Fibroblast of skin of left quadriceps (primary cell): Measurements from ENCODE around the gene TTLL5.

Experiments
- DNase-seq, 2 experiments: peaks; one replicate each; pipeline ENCODE4 v3.0.0-alpha.2; 2013; ENCODE audit warnings: low read depth in 2 of 2

The TTLL5 gene

DNA sequence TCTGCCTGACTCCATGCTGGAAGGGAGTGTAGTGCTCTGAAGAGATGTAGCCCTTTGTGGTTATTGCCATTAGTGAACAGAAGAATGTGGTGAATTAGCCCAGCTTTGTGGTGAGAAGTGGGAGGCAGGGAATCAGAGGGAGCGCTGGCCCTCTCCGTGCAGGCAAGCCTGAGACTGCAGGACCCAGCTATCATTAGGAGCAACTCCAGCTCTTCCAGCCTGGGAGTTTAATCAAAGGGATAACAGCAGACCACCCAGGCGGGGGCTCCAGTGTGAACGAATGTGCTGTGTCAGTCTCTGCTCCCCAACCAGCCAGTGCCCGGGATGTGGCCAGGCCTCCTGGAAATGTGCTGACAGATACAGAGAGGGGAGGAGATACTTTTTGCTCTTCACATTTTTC, 142.7 kb downstream of the TTLL5 start:
- DNase-seq, result no peak

DNA sequence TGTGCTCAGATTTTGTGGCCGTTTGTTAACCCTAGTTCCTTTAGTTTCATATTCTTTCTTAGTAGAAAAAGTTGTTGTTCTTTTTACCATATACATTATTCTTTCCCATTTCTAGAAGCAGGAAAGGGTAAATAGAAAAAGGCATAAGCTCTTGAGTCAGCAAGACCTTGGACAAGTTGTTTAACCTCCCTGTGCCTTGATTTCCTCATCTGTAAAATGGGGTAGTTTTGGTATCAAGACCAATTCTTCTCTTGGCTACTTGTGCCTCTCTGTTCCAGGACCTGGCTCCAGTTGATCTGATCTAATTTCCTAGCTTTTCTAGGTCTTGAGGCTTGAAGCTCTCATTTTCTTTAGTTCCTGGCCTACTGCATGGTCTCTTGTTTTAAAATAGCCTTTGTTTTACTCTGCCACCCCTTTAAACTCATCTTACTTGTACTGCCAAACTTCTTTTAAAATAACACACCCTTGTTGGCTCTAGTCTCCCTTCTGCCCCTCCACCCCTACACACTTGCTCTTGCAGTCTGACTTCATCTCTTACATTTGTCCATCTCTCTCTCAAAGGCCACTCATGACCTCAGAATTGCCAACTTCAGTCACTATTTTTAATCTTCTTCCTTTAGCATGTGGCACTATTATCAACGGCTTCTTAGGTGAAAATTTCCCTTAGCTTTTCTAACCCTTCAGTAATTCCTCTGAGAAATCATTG, 143.7 kb downstream of the TTLL5 start:
- no peak for DNase-seq

DNA sequence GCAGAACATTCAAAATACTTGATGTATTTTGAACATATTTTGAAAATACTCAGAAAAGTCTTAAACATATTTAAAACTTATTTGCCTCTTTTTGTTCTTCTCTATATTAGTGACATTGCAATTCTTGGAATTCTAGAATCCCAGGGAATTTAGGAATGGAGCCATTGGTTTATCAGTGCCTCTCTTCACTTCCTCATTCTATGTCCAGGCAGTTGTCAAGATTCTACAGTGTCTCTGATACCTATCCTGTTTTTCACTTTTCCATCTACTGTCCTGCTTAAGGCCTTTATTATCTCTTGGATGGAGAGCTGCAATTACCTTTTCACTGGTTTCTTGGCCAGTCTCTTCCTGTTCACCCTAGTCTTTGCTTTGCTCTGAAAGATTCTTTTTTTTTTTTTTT, 144.6 kb downstream of the TTLL5 start:
- DNase-seq, result no peak

DNA sequence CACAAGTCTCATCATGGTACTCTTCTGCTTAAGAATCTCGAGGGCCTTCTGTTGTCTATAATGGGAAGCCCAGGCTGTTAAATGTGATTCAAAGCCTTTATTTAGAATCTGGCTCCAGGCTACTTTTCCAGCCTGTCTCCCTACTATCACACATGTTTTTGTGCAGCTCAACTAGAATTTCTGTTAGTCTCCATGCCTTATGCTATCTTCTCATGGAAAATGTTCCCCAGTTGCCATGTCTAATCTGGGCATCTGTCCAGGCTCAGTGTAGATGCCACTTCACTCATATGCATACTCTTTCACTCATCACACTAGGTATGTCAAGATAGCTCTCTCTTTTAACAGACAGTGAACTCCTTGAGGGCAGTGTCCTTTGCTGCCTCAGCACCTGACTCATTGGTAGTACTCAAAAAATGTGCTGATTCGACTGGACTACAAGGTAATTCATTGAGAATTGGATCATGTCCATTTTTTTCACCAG, 145.3 kb downstream of the TTLL5 start:
- no peak for DNase-seq

DNA sequence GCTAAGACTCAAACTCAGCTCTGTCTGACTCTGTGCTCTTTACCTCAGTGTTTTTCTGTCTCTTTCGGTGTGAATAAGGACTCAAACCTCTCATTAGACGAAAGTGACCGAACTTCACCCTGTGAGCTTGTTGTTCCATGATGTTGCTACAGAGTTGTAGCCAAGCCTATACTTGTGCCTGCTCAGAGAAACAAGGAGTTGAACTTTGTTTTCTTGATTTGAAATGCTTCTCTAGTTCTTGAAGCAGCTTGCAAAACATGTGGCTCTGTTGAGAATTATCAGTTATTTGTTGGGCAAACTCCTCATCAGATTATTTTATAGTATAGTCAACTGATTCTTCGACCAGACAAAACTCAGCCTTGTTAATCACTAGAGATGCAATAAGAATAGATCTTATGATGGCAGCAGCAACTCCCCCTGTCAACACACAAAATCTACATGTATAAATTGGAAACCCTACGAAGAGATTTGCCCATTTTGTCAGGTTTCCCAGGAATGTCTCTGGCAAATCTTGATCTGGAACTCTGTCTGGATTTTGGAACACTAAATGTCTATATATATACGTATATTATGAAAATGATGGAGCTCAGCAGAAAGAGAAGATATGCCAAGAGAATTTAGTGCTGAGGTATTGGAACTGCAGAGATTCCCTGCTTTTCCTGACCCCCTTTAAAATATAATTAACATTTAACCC, 146.8 kb downstream of the TTLL5 start:
- DNase-seq, result no peak

DNA sequence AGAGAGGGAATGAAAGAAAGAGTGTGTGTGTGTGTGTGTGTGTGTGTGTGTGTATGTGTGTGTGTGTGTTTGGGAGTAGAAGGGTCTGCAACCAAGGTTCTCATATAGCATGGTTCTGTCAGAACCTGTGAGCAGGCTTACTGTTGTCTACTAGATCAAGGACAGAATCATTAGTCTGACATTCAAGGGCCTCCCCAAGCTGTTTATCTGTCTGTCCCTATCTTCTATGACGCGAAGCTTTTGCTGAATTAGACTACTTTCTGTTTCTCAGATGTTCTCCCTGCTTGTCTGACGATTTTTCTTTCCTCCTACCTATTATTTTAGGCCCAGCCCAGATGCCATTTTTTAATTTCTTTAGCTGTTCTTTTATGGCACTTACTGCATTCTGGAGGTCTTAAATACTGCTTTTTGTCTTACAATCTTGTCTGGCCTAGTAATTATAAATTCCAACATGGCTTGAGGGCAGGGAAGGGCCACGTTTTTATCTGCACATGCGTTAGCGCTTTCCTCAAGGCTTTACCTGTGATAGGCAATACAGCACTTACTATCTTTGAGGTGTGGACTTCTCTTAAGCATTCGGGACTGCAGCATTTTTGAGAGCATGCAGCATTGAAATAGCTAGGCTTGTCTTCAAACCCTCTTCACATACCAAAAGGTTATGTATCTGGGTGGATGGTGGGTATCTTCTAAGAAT, 150.2 kb downstream of the TTLL5 start:
- DNase-seq, result no peak

DNA sequence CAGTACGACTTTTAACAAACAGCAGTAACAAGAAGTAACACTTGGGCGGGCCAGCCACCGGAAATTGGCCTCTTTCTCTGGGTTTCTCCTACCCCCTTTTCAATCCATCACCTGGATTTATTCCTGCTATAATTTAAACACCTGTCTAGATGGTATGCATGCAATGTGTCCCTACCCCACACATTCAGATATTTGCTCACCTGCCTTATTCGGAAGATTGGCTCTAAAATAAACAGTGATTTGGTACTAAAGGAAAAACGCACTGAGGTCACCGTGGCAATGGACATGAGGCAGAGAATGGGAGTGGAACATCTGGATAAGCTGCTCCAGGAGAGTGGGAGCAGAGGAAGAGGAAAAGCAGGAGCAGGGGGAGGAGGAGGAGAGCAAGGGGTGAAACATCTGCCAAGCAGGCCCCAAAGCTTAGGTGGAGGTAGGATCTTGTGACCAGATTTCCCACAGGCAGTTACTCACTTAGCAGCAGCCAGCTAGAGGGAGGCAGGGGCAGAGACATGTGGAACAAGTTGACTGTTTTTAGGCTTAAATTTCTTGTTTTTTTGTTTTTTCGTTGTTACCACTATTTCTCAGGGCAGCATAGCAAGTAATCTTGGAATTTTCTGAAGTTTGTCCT, 150.9 kb downstream of the TTLL5 start:
- no peak for DNase-seq

DNA sequence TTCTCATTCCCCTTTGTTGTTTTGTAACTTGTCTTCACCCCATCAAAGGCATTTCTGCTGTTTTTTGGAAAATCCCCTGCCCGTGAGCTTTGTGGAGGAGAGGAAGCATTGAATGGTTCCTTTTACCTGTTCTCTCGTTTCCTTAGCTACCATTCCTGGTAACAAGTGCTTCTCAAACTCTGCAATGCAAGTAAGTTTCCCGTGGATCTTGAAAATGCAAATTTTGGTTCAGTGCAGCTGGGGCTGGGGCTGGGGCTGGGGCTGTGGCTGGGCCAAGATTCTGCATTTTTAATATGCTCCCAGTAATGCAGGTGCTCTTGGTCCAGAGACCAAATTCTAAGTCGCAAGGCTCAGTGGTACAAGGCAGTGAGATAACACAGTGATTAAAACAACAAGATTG, 151.6 kb downstream of the TTLL5 start:
- DNase-seq, result no peak

DNA sequence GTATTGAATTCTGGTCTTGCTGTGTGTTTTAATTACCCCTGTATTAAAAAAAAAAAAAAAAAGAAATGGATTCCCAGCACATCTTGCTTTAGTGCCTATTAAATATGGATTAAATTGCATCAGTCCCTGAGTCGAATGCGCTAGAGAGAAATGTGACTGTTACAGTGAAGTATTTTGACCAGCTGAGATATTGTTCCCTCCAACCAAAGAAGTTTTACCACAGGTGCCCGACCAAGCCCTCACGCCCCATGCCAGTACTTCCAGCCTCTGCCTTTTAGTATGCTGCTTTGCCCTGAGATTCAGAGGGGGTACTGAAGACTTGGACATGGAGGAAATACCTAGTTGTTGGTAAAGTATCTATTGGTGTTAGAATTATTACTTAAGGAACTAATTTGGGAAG, 159.7 kb downstream of the TTLL5 start:
- DNase-seq, result no peak

DNA sequence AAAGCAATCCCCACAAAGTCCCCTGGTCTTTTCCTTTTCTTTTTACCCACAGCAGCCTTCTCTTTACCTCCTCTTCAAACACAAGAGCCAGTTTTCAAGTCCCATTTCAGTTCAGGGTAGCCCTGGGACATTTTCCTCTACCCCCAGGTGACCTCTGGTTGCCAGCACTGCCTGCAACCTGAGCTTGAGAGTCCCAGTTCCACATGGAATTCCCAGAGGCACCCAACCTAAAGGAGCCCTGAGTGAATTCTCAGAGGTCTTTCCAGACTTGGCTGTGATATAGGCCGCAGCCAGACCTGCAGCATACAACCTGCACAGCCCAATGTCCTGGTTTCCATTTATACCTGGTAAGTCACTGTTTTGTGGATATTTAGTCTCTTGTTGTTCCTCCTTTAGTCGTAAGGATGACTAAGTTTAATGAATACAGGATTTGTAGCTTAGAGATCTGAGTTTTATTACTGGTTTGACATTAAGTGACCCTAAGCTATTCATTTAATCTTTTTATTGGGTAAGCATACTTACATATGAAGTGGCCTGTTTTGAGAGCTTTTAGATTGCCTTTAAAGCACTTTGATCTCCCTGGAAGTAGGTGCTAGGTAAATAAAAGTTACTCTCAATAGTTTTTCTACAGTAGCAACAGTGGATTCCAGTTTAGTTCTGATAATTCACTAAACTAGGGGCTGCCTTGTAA, 160.9 kb downstream of the TTLL5 start:
- no peak for DNase-seq

DNA sequence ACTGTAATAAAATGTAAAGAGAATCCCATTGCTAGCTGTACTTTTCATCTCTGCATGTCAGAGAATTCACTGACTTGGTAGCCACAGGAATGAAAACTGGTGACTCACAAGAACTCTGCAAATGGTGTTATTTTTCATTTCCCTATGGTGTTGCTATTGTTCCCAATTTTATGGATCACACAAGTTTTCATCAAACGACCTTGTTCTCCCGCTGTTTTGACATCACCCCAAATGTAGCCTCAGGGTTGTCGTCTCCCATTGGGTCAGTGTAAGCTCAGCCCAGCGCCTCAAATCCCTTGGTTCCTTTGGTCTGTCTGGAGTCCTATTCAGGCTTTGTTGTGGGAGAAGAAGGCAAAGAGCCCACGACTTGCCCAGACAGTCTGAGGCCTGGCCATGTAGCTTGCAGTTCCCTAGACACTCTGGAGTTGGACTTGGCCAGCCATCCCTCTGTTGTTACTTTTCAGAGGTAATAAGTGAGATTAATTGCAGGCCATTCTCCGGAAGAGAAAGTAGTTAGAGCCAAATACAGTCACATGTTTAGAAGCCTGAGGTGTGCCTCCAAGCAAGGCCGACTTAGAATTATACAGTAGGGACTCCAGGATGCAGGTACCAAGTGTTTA, 161.6 kb downstream of the TTLL5 start:
- peak; percentile 66 to 74 for DNase-seq

DNA sequence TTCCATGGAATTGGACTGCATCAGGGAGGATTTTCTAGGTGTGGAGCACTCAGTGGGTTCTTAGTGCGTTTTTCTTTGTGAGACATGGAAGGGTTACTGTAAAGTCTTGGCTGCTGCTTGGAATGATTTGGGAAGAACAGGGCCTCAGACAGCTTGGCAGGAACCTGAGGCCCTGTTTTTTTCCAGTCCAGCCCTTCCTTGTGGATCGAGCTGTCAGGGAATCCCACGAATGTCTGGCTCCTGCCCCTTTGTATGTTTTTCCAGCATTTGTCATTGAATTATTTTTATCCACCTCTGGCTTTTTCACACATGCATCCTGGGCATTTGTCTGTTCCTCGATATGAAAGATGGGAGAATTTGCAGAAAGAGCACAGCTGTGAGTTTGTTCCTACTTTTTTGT, 162.3 kb downstream of the TTLL5 start:
- DNase-seq, result no peak

DNA sequence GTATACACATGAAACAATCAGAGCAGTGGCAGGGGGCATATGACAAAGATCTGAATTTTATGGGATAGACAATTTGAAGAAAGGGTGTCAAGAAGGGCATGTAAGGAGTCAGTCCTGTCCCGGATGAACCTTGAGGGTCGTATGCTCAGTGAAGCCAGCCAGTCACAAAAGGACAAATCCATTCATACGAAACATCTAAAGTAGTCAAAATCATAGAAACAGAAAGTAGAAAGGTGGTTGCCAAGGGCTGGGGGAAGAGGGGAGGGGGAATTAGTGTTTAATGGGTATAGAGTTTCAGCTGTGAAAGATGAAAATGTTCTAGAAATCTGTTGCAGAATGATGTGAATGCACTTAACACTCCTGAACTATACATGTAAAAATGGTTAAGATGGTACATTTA, 163.3 kb downstream of the TTLL5 start:
- DNase-seq, result no peak

DNA sequence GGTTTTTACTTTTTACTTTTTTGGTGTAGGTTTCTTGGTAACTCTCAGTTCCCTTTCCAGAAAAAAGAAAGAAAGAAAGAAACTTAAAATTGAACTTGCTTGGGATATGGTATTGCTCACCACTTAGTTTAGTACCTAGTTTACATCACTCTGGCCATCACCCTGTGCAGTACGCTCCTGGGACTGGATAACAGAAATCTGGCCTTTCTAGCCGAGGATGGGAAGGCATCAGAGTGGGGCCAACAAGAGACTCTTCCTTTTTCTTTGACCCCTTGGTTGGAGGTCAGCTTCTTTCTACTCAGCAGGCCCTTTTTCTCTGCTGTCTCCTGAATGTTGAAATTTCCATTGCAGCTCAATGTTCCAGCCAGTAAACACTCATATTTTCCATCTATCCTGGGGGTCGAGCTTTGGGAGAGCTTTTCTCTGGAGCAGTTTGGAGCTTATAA, 164.1 kb downstream of the TTLL5 start:
- no peak for DNase-seq

DNA sequence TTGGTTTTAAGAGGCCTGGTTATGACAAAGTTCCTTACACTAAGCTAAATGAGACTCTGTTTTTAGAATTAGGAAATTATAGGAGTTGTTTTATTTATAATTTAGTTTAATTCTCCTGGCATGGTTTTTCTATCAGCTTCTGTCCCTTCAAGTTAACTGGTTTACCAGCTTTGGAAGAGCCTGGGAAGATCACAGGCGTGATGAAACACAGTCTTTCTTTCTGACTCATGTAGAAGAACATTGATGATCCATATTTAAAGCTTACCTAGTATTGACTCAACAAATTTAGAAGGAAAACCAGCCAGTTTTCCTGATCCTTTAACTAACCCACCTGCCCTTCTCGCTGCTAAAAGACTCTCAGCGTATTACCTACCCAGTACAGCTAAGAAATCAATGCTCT, 165.6 kb downstream of the TTLL5 start:
- DNase-seq, result no peak

DNA sequence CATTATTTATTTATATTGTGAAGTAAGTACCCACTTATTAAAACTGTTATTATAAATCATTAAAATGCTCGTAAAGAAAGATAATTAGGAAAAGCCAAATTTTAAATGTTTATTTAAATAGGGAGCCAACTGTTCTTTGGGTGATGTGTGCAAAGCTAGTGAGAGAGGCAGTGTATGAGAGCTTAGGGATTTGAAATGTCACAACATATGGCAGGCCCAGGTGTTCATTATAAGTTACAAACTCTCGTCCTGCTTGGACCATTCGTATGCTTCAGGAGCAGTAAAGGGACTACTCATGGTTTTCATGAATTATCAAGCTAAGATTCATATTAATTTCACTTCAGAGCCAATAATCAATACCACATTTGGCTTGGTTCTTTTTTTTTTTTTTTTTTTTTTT, 166.3 kb downstream of the TTLL5 start:
- no peak for DNase-seq

DNA sequence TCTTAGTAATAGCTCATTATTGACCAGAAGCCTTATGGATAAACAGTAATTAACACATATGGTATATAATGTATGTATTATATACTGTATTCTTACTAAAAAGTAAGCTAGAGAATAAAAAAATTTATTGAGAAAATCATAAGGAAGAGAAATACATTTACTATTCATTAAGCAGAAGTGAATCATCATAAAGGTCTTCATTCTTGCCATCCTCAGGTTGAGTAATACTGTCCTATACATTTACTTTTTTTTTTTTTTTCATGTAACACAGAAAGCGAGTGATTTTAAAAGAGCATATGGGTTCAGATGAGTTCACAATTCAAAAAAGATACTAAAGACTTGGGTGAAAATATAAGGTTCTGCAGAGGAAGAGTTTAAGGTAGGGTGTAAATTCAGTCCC, 168.3 kb downstream of the TTLL5 start:
- DNase-seq, result no peak

DNA sequence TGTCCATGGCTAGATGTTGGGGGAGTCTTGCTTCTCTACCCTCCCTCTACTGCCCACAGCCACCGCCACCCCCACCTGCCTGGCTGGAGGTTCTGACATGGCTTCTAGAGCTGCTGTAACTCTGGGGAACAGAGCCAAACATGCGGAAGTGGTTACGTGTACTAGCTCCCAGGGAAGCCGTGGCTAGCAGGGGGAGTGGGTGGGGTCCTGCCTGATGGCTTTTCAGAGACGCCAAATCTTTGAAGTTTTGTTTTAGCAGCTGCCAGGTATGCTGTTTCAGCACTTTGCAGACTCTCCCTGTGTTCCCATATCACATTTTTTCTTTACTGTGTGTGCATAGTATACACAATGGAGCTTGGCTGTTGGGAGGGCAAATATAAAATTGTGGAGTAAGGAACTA, 170.4 kb downstream of the TTLL5 start:
- peak; percentile 68 for DNase-seq

DNA sequence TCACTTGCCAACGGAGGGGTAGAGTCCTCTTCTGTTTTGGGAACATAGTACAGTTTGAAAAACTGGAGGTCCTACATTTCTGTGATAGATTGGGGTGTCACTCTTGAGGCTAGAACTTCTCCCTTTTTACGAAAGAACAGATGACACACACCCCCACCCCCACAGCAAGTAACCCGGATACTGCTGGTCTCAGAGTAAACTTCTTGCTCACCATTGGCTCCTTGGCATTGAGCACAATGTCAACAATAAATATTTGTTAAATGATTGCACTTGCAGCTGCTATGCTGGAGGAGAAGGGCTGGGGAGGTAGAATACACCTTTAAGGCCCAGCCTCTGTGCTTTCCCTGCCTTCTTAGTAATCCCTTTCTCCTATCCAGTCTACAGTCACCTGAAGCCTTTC, 170.9 kb downstream of the TTLL5 start:
- no peak for DNase-seq

DNA sequence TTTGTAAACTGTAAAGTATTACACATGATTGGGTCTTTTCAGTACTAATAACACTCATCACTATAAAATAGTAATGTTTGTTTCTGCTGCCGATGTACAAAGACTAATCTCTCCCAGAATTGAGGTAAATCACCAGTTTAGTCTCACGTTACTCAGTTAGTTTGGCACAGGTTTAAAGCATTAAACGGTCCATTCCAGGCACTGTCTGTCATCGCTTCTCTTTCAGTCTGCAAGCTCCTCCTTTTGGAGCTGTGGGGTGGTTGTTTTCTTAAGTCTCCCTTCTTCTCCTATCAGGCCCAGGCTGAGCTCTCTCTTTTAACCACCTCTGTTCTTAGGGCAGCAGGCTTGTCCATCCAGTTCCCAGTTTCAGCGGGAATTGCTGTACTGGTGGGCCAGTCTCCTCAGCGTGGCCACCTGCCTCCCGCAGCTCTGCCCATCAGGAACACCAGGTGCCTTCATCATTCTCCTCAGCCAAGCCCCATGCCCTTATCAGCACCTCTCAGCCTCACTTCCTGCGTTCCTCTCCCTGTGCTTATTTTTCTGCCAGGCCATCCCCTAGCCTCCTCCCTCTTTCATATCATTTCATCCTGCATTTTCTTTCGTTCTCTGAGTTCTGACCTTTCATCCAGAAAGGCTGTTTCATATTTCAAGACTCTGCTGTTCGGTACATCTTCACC, 171.7 kb downstream of the TTLL5 start:
- DNase-seq, result peak in 1 of 2 experiments; percentile 41
